Measurements from ENCODE around the gene NUAK1. TPM values are rescaled to one million over a fixed set of nuclear protein-coding genes. Genes with fewer than 3 reads are reported as not detected.

Gene NUAK1
- total RNA-seq, 1 experiment from 2014 or later: 10.1 TPM

- Mint-ChIP-seq H3K4me1 (peaks cover 9 to 12% of the 10 kb centered on the region in 2 experiments), H3K9me3 (no peaks in the 10 kb centered on the region), H3K4me3 (no peak overlapping the region), H3K27ac (peak overlapping the region in 1 of 3 experiments; percentile 61; a peak in 1 of 7 replicates), H3K36me3 (ENCODE audit: insufficient read depth in 1 of 3, low read depth in 3 of 3) (peaks cover 16 to 42% (median 25%) of the 10 kb centered on the region in 3 experiments; a peak in 6 of 7 replicates), H3K27me3 (ENCODE audit: low read depth) (no peaks in the 10 kb centered on the region)
- Histone ChIP-seq H4K8ac (replicated peaks; ENCODE audit: insufficient read length, low read depth, low read length) (no peak overlapping the region), H3K79me1 (ENCODE audit: insufficient read depth, low read depth, low read length, poor library complexity, severe bottlenecking) (no peaks in the 10 kb centered on the region), H3K9me3 (ENCODE audit: control insufficient read depth, low read depth, low read length) (no peaks in the 10 kb centered on the region), H3K23me2 (ENCODE audit: insufficient read length, low read depth, low read length, poor library complexity, severe bottlenecking) (no peaks in the 10 kb centered on the region), H3K27ac (ENCODE audit: insufficient read length, low read depth, low read length) (no peak overlapping the region), H3K18ac (ENCODE audit: insufficient read length, low read depth, low read length) (no peak overlapping the region), H4K5ac (ENCODE audit: insufficient read length, low read depth, low read length) (no peak overlapping the region), H3K23ac (ENCODE audit: insufficient read length, low read depth, low read length) (no peak overlapping the region), H3T11ph (ENCODE audit: low read length) (no peak overlapping the region), H3K56ac (ENCODE audit: insufficient read length, low read depth, low read length) (no peak overlapping the region), H4K20me1 (ENCODE audit: control insufficient read depth, insufficient read depth, insufficient read length) (no peaks in the 10 kb centered on the region), H2BK20ac (ENCODE audit: low read depth, low read length, poor library complexity, severe bottlenecking) (no peak overlapping the region), H2BK12ac (ENCODE audit: insufficient read length, low read depth, low read length) (no peak overlapping the region), H3K79me2 (ENCODE audit: insufficient read depth, low read length) (no peaks in the 10 kb centered on the region), H3K4me2 (ENCODE audit: insufficient read depth, insufficient read length, low read length) (no peak overlapping the region), H4K91ac (ENCODE audit: insufficient read length, low read depth, low read length) (no peak overlapping the region), H2AK5ac (ENCODE audit: insufficient read length, low read length) (no peak overlapping the region), H2AFZ (ENCODE audit: low read length) (no peak overlapping the region), H2BK120ac (ENCODE audit: low read depth, low read length, poor library complexity, severe bottlenecking) (no peak overlapping the region), H2BK15ac (ENCODE audit: low read depth, low read length) (no peak overlapping the region), H3K4me1 (ENCODE audit: insufficient read depth, low read length) (peaks cover 2% of the 10 kb centered on the region; the same call in 1 of the 2 replicates), H3K27me3 (ENCODE audit: insufficient read depth, low read length) (no peaks in the 10 kb centered on the region), H3K9ac (ENCODE audit: extremely low read depth, insufficient read length, low read length) (no peak overlapping the region), H3K4ac (ENCODE audit: low read depth, low read length) (no peak overlapping the region), H3K14ac (ENCODE audit: insufficient read depth, low read length) (no peak overlapping the region), H2BK5ac (ENCODE audit: insufficient read length, low read length) (no peak overlapping the region)
- no peak for TF ChIP-seq CTCF (conservative IDR thresholded peaks at IDR 0.05)
- DNase-seq: no peak
- WGBS (ENCODE audit: extremely low coverage, insufficient read length, low lambda C conversion rate): no CpG with 5 or more reads among the region's 6 CpGs
Measured at GRCh38 chr12:106070611-106071010, 68.1 kb downstream of the NUAK1 start.

Measured in H9 (cell line).